H9 (cell line): ENCODE data around the gene KICS2. TPM values are rescaled to one million over a fixed set of nuclear protein-coding genes. Genes with fewer than 3 reads are reported as not detected.

Source experiments
- DNase-seq: peaks from one replicate; pipeline ENCODE4 v3.0.0-alpha.2; 2017
- H2AFZ ChIP-seq: one replicate; pipeline ENCODE4 v1.6.1; 2013; ENCODE audit warnings: mild to moderate bottlenecking, low read length, control low read depth, moderate library complexity
- H2AK5ac ChIP-seq: 2 replicates; pipeline ENCODE4 v1.6.1; 2013; ENCODE audit warnings: low read length, control low read depth, mixed read lengths; ENCODE audit not compliant: insufficient read length
- H2BK120ac ChIP-seq: one replicate; pipeline ENCODE4 v1.6.1; 2013; ENCODE audit warnings: low read depth, mild to moderate bottlenecking, low read length, control low read depth, inconsistent platforms; ENCODE audit not compliant: poor library complexity, severe bottlenecking
- H2BK12ac ChIP-seq: 2 replicates; pipeline ENCODE4 v1.6.1; 2013; ENCODE audit warnings: low read length, control low read depth, mixed read lengths, low read depth; ENCODE audit not compliant: insufficient read length
- H2BK15ac ChIP-seq: 2 replicates; pipeline ENCODE4 v1.6.1; 2013; ENCODE audit warnings: low read depth, low read length, control low read depth
- H2BK20ac ChIP-seq: one replicate; pipeline ENCODE4 v1.6.1; 2013; ENCODE audit warnings: low read depth, mild to moderate bottlenecking, low read length, control low read depth, inconsistent platforms; ENCODE audit not compliant: poor library complexity, severe bottlenecking
- H2BK5ac ChIP-seq: 2 replicates; pipeline ENCODE4 v1.6.1; 2013; ENCODE audit warnings: low read length, control low read depth, mixed read lengths; ENCODE audit not compliant: insufficient read length
- H3K14ac ChIP-seq: 2 replicates; pipeline ENCODE4 v1.6.1; 2013; ENCODE audit warnings: low read length, control low read depth; ENCODE audit not compliant: insufficient read depth
- H3K18ac ChIP-seq: 2 replicates; pipeline ENCODE4 v1.6.1; 2013; ENCODE audit warnings: low read depth, mild to moderate bottlenecking, mixed read lengths, low read length, control low read depth; ENCODE audit not compliant: insufficient read length
- H3K23ac ChIP-seq: 2 replicates; pipeline ENCODE4 v1.6.1; 2013; ENCODE audit warnings: low read length, control low read depth, mixed read lengths, low read depth; ENCODE audit not compliant: insufficient read length
- H3K23me2 ChIP-seq: 2 replicates; pipeline ENCODE4 v1.6.1; 2013; ENCODE audit warnings: low read depth, mild to moderate bottlenecking, mixed read lengths, low read length, control low read depth; ENCODE audit not compliant: insufficient read length, poor library complexity, severe bottlenecking
- H3K27ac ChIP-seq: 2 replicates; pipeline ENCODE4 v1.5.1; 2013; ENCODE audit warnings: low read length, control low read depth, mixed read lengths, low read depth; ENCODE audit not compliant: insufficient read length
- H3K27me3 ChIP-seq: 2 replicates; pipeline ENCODE4 v1.6.1; 2013; ENCODE audit warnings: low read length, control low read depth, inconsistent platforms; ENCODE audit not compliant: insufficient read depth
- H3K4ac ChIP-seq: 2 replicates; pipeline ENCODE4 v1.6.1; 2013; ENCODE audit warnings: low read depth, mild to moderate bottlenecking, control low read depth, inconsistent platforms, low read length, moderate library complexity
- H3K4me1 ChIP-seq: 2 replicates; pipeline ENCODE4 v1.6.1; 2013; ENCODE audit warnings: low read length, control low read depth, inconsistent platforms; ENCODE audit not compliant: insufficient read depth
- H3K4me2 ChIP-seq: 2 replicates; pipeline ENCODE4 v1.6.1; 2013; ENCODE audit warnings: low read length, control low read depth, mixed read lengths; ENCODE audit not compliant: insufficient read length, insufficient read depth
- H3K56ac ChIP-seq: 2 replicates; pipeline ENCODE4 v1.6.1; 2013; ENCODE audit warnings: low read depth, mild to moderate bottlenecking, mixed read lengths, low read length, control low read depth; ENCODE audit not compliant: insufficient read length
- H3K79me1 ChIP-seq: 2 replicates; pipeline ENCODE4 v1.6.1; 2013; ENCODE audit warnings: low read depth, mild to moderate bottlenecking, moderate library complexity, low read length, control low read depth, inconsistent platforms; ENCODE audit not compliant: insufficient read depth, poor library complexity, severe bottlenecking
- H3K79me2 ChIP-seq: 2 replicates; pipeline ENCODE4 v1.6.1; 2013; ENCODE audit warnings: low read length, control low read depth, inconsistent platforms; ENCODE audit not compliant: insufficient read depth
- H3K9ac ChIP-seq: 2 replicates; pipeline ENCODE4 v1.6.1; 2013; ENCODE audit warnings: low read length, control low read depth, mixed read lengths; ENCODE audit not compliant: insufficient read length; ENCODE audit errors: extremely low read depth
- H3K9me3 ChIP-seq: one replicate; pipeline ENCODE4 v1.6.1; 2013; ENCODE audit warnings: low read depth, low read length, inconsistent platforms; ENCODE audit not compliant: control insufficient read depth
- H3T11ph ChIP-seq: one replicate; pipeline ENCODE4 v1.6.1; 2013; ENCODE audit warnings: mild to moderate bottlenecking, low read length, control low read depth, inconsistent platforms
- H4K20me1 ChIP-seq: one replicate; pipeline ENCODE4 v1.6.1; 2013; ENCODE audit not compliant: control insufficient read depth, insufficient read length, insufficient read depth
- H4K5ac ChIP-seq: 2 replicates; pipeline ENCODE4 v1.6.1; 2013; ENCODE audit warnings: low read depth, mild to moderate bottlenecking, mixed read lengths, low read length, control low read depth; ENCODE audit not compliant: insufficient read length
- H4K8ac ChIP-seq: replicated peaks from 2 replicates; pipeline ENCODE4 v1.6.1; 2013; ENCODE audit warnings: low read length, control low read depth, mixed read lengths, low read depth; ENCODE audit not compliant: insufficient read length
- H4K91ac ChIP-seq: 2 replicates; pipeline ENCODE4 v1.6.1; 2013; ENCODE audit warnings: low read depth, mild to moderate bottlenecking, moderate library complexity, mixed read lengths, low read length, control low read depth; ENCODE audit not compliant: insufficient read length
- H3K27ac Mint-ChIP-seq, 3 experiments: 2 replicates in 2 of 3; 3 replicates in 1 of 3; pipeline ENCODE4 v1.8.0; 2020 to 2021; ENCODE audit warnings: mixed read lengths in 3 of 3, mild to moderate bottlenecking in 1 of 3, moderate library complexity in 1 of 3
- H3K27me3 Mint-ChIP-seq: 2 replicates; pipeline ENCODE4 v1.8.0; 2021; ENCODE audit warnings: low read depth, mild to moderate bottlenecking, moderate library complexity, mixed read lengths
- H3K36me3 Mint-ChIP-seq, 3 experiments: 2 replicates in 2 of 3; 3 replicates in 1 of 3; pipeline ENCODE4 v1.8.0; 2020 to 2021; ENCODE audit warnings: low read depth in 3 of 3, mixed read lengths in 3 of 3; ENCODE audit not compliant: insufficient read depth in 1 of 3
- H3K4me1 Mint-ChIP-seq, 2 experiments: 2 replicates each; pipeline ENCODE4 v1.8.0; 2020; ENCODE audit warnings: mixed read lengths in 2 of 2
- H3K4me3 Mint-ChIP-seq, 2 experiments: 2 replicates in 1 of 2; 3 replicates in 1 of 2; pipeline ENCODE4 v1.8.0; 2020 to 2021; ENCODE audit warnings: mild to moderate bottlenecking in 2 of 2, mixed read lengths in 2 of 2, moderate library complexity in 1 of 2
- H3K9me3 Mint-ChIP-seq, 2 experiments: 2 replicates in 1 of 2; 3 replicates in 1 of 2; pipeline ENCODE4 v1.8.0; 2020; ENCODE audit warnings: mild to moderate bottlenecking in 2 of 2, mixed read lengths in 2 of 2, moderate library complexity in 1 of 2
- WGBS: extraction: QIAGEN DNeasy Blood & Tissue Kit; methylation state at CpG from one replicate; pipeline ENCODE4 v1.1.7; 2013; ENCODE audit warnings: missing lambda C conversion rate, low lambda C conversion rate, mixed read lengths; ENCODE audit not compliant: insufficient read length; ENCODE audit errors: extremely low coverage; 5-methylcytosine and 5-hydroxymethylcytosine counted together
- total RNA-seq: library from RNA; stranded (reverse); gene quantifications from 2 replicates; pipeline ENCODE4 v1.2.1, GENCODE V29; 2021
- TF ChIP-seq, protein P1 (sequence below): fragments of 200-600 bp; sonication (generic); conservative IDR thresholded peaks from 3 replicates; pipeline ENCODE4 v1.8.0; 2021; ENCODE audit warnings: antibody characterized with exemption, mild to moderate bottlenecking

KICS2 gene
- total RNA-seq, 1 experiment from 2014 or later: 7.3 TPM

DNA sequence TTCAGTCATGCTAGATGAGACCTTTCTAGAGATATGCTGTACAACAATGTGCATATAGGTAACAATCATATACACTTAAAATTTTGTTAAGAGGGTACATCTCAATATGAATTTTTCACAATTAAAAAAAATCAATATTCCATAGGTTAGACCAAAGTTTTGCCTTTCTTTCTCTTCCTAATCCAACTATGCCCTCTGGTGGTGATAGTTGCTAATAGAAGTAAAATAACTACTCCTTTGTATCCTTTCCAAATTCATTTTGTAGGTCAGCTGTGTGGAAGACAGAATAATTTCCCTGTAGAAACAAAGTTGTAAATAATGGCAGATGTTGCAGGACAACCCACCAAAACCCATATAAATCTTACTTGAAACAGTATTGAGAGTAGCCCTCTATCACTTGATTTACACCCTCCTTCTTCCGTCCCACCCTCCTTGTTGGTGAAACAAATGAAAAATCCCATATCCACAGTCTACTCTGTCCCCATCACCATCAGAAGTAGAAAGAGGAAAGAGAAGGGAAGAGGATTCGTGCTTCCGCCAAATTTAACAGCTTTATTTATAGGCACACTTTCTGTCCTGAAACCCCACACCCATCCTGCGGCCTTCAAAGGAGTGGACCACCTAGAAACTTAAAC, 34.2 kb upstream of the KICS2 start:
- Histone ChIP-seq H3K14ac (no peak overlapping the region), H2AFZ (peak overlapping the region; percentile 29), H3K9ac (no peak overlapping the region), H3T11ph (no peak overlapping the region), H4K91ac (no peak overlapping the region), H2AK5ac (no peak overlapping the region), H3K56ac (no peak overlapping the region), H3K4ac (no peak overlapping the region), H3K27ac (no peak overlapping the region), H3K23me2 (no peaks in the 10 kb centered on the region), H3K18ac (no peak overlapping the region), H2BK20ac (no peak overlapping the region), H4K5ac (no peak overlapping the region), H3K27me3 (no peaks in the 10 kb centered on the region), H3K4me2 (no peak overlapping the region), H2BK5ac (no peak overlapping the region), H4K20me1 (no peaks in the 10 kb centered on the region), H2BK120ac (no peak overlapping the region), H3K79me2 (no peaks in the 10 kb centered on the region), H3K23ac (no peak overlapping the region), H4K8ac (no peak overlapping the region), H3K9me3 (no peaks in the 10 kb centered on the region), H2BK15ac (no peak overlapping the region), H3K79me1 (no peaks in the 10 kb centered on the region), H3K4me1 (no peaks in the 10 kb centered on the region), H2BK12ac (no peak overlapping the region)
- no CpG with 5 or more reads among the region's 4 CpGs for WGBS
- 0 out of 4 replicates have a peak, but pooled peaks cover 0 to 4% of the 10 kb centered on the region in 2 experiments for H3K4me1 Mint-ChIP-seq
- no peaks in the 10 kb centered on the region; the same call in 1 of the 2 replicates for H3K27me3 Mint-ChIP-seq
- H3K27ac Mint-ChIP-seq: no peak overlapping the region
- no peaks in the 10 kb centered on the region; a peak in 1 of 5 replicates for H3K9me3 Mint-ChIP-seq
- H3K36me3 Mint-ChIP-seq: no peaks in the 10 kb centered on the region
- TF ChIP-seq, protein P1, sequence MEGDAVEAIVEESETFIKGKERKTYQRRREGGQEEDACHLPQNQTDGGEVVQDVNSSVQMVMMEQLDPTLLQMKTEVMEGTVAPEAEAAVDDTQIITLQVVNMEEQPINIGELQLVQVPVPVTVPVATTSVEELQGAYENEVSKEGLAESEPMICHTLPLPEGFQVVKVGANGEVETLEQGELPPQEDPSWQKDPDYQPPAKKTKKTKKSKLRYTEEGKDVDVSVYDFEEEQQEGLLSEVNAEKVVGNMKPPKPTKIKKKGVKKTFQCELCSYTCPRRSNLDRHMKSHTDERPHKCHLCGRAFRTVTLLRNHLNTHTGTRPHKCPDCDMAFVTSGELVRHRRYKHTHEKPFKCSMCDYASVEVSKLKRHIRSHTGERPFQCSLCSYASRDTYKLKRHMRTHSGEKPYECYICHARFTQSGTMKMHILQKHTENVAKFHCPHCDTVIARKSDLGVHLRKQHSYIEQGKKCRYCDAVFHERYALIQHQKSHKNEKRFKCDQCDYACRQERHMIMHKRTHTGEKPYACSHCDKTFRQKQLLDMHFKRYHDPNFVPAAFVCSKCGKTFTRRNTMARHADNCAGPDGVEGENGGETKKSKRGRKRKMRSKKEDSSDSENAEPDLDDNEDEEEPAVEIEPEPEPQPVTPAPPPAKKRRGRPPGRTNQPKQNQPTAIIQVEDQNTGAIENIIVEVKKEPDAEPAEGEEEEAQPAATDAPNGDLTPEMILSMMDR: peak; percentile 92
- no peak for DNase-seq
- H3K4me3 Mint-ChIP-seq: no peak overlapping the region
